Prostate gland (tissue), 2 donors: ENCODE results near the gene EPHB2. TPM values are rescaled to one million over a fixed set of nuclear protein-coding genes. Genes with fewer than 3 reads are reported as not detected.

Experiments
- DNase-seq: peaks from one replicate; pipeline ENCODE4 v3.0.0-alpha.2; 2019; ENCODE audit warnings: low spot score
- H3K27ac ChIP-seq, 2 donors: fragments of 200-600 bp; sonication (generic); 2 replicates each; pipeline ENCODE4 v1.5.1; 2017 to 2019
- H3K27me3 ChIP-seq: fragments of 200-600 bp; sonication (generic); replicated peaks from 2 replicates; pipeline ENCODE4 v1.5.1; 2019; ENCODE audit not compliant: insufficient read depth
- H3K36me3 ChIP-seq, 2 donors: fragments of 200-600 bp; sonication (generic); 1 replicate in 1 of 2; 2 replicates in 1 of 2; pipeline versions ENCODE4 v1.5.1 to v1.8.1; 2017 to 2019
- H3K4me1 ChIP-seq: fragments of 200-600 bp; sonication (generic); replicated peaks from 2 replicates; pipeline ENCODE4 v1.5.1; 2019
- H3K4me3 ChIP-seq, 2 donors: fragments of 200-600 bp; sonication (generic); 2 replicates each; pipeline ENCODE4 v1.5.1; 2017 to 2019
- H3K9me3 ChIP-seq: fragments of 200-600 bp; sonication (generic); 2 replicates; pipeline ENCODE4 v1.5.1; 2017
- POLR2A ChIP-seq: fragments of 450-650 bp; IDR thresholded peaks from one replicate; pipeline ENCODE4 v1.6.1; 2016; ENCODE audit warnings: antibody characterized with exemption, mild to moderate bottlenecking
- POLR2AphosphoS5 ChIP-seq: sonication (generic); formaldehyde crosslinking; IDR thresholded peaks from one replicate; pipeline ENCODE4 v1.6.1; 2017; ENCODE audit warnings: antibody characterized with exemption
- WGBS: methylation state at CpG from one replicate; pipeline ENCODE4 v1.1.5; 2018; 5-methylcytosine and 5-hydroxymethylcytosine counted together
- intact Hi-C: fragments of 100-400 bp; cut with DNase I; formaldehyde crosslinking; loops from one replicate; pipeline ENCODE4 v1.14.2; 2022
- total RNA-seq, 2 donors: library from RNA; depleted of rRNA; stranded (reverse); fragments of >200 nt; gene quantifications; one replicate each; pipeline ENCODE4 v1.1.0, GENCODE V29; 2016
- TF ChIP-seq, protein P1 (sequence below), 4 experiments: fragments of 200-600 bp in 2 of 4; fragments of 450-650 bp in 2 of 4; sonication (generic) in 2 of 4; IDR thresholded peaks; 1 replicate in 3 of 4; 2 replicates in 1 of 4; pipeline ENCODE4 v1.5.1; 2016 to 2019; ENCODE audit warnings: antibody characterized with exemption in 4 of 4, mild to moderate bottlenecking in 2 of 4, moderate library complexity in 2 of 4

EPHB2 gene
- total RNA-seq, 2 donors from 2014 or later = 6.4 to 7.4 TPM

DNA sequence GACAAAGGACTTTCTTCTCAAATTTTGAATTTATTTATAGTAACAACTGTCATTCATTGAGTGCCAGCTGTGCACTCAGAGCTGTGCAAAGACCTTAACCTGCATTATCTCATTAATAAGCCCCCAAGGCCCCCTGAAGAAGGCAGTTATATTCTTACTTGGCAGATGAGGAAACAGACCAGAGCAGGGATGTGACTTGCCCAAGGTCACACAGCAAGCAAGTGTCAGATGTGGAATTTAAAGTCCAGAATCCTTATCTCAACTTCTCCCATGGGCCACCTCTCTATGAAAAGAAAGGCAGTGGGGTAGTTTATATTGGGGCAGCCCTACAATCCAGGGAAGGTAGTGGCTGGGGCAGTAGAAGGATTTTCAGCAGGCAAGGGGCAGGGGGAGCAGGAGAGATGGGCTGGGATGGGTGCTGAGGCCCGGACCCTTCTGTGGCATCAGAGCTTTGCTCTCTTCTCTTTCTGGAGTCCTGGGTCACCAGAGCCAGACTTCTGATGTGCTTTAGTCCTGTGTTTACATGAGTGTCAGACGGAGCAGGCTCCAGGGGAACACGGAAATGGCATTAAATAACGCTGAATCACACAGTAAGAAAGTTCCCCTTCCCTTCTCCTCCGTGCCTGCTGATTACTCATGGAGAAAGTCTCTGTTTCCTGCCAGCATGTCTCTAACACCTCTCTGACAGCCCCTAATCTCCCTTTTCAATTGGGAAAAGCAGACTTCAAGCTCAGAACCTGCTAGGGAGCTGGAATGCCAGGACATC is 39.5 kb downstream of the EPHB2 start:
- Histone ChIP-seq H3K27ac (peak overlapping the region; percentile 12 to 53), H3K4me1 (peaks cover 10% of the 10 kb centered on the region), H3K27me3 (no peaks in the 10 kb centered on the region), H3K4me3 (no peak overlapping the region), H3K36me3 (no peaks in the 10 kb centered on the region), H3K9me3 (no peaks in the 10 kb centered on the region)
- intact Hi-C loops = no loop called here
- DNase-seq = peak; percentile 66
- 1% methylated on average over 5 of the region's 5 CpGs for WGBS
- TF ChIP-seq POLR2AphosphoS5 (peak; percentile 77), POLR2A (no peak)

DNA sequence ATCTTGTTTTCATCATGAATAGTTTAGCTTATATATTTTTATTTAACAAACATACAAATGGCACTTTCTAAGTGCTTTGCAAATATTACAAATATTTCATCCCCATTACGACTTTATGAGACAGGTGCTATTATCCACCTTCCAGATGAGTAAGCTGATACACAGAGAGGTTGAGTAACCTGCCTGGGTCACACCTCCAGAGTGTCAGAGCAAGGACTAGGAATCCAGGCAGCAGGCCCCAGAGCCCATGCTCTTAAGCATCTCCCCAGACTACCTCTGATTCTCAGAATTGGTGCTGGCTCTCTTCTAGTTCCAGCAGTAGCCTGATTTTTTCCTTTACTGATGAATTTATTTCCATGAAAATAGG is 40.0 kb downstream of the EPHB2 start:
- no peaks in the 10 kb centered on the region for H3K27me3 ChIP-seq
- H3K4me1 ChIP-seq = peaks cover 10% of the 10 kb centered on the region
- peak; percentile 39 for DNase-seq
- intact Hi-C loops = no loop called here
- H3K4me3 ChIP-seq = no peak overlapping the region
- no peak for TF ChIP-seq POLR2AphosphoS5
- TF ChIP-seq POLR2A = no peak
- TF ChIP-seq, protein P1, sequence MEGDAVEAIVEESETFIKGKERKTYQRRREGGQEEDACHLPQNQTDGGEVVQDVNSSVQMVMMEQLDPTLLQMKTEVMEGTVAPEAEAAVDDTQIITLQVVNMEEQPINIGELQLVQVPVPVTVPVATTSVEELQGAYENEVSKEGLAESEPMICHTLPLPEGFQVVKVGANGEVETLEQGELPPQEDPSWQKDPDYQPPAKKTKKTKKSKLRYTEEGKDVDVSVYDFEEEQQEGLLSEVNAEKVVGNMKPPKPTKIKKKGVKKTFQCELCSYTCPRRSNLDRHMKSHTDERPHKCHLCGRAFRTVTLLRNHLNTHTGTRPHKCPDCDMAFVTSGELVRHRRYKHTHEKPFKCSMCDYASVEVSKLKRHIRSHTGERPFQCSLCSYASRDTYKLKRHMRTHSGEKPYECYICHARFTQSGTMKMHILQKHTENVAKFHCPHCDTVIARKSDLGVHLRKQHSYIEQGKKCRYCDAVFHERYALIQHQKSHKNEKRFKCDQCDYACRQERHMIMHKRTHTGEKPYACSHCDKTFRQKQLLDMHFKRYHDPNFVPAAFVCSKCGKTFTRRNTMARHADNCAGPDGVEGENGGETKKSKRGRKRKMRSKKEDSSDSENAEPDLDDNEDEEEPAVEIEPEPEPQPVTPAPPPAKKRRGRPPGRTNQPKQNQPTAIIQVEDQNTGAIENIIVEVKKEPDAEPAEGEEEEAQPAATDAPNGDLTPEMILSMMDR (IDR thresholded peaks at IDR 0.05) = no peak
- peak overlapping the region; percentile 12 to 53 for H3K27ac ChIP-seq
- H3K36me3 ChIP-seq = no peaks in the 10 kb centered on the region
- H3K9me3 ChIP-seq = no peaks in the 10 kb centered on the region
- WGBS = 14% methylated on average over 1 of the region's 1 CpG

DNA sequence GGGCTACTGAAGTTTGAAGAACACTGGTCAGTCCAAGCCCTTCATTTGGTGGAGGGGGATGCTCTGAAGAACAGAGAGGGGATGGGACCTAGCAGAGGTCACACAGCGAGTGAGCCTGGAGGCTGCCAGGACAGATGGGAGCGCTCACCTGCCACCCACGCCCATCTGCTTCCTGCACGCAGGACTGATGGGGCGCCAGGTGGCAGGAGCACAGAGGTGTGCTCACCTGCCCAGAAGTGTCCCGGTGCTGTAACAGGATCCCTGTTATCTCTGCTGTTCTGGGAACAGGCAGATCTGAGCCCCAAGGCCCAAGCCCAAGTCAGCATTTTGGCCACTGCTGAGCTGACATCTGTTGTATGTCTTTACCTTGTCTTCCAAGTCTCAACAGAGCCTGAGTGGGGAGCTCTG is 40.5 kb downstream of the EPHB2 start:
- WGBS = 42% methylated on average over 6 of the region's 6 CpGs

DNA sequence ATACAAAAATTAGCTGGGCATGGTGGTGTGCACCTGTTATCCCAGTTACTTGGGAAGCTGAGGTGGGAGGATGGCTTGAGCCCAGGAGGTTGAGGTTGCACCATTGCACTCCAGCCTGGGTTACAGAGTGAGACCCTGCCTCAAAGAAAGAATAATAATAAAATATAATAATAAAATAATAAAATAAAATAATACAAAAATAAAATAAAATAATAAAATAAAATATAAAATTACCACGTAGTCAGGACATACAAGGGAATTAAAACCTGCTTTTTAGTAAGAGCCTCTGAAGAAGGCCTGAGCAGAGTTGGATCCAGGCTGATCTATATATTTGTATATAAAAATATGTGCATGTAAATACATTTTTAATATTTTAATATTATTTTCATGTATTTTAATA is 41.7 kb downstream of the EPHB2 start:
- Histone ChIP-seq H3K36me3 (no peaks in the 10 kb centered on the region), H3K9me3 (no peaks in the 10 kb centered on the region), H3K27ac (no peak overlapping the region), H3K4me1 (peaks cover 10% of the 10 kb centered on the region), H3K27me3 (no peaks in the 10 kb centered on the region), H3K4me3 (no peak overlapping the region)
- no peak for DNase-seq
- no peak for TF ChIP-seq POLR2A
- TF ChIP-seq, protein P1 (IDR thresholded peaks at IDR 0.05) = no peak
- no peak for TF ChIP-seq POLR2AphosphoS5
- intact Hi-C loops = no loop called here
- 95% methylated on average over 1 of the region's 1 CpG for WGBS

More for the DNA sequence above, 40.5 kb downstream of the EPHB2 start:
- no peaks in the 10 kb centered on the region for H3K9me3 ChIP-seq
- TF ChIP-seq POLR2A (no peak), POLR2AphosphoS5 (peak; percentile 68)
- TF ChIP-seq, protein P1 (IDR thresholded peaks at IDR 0.05) = peak in 1 of 4 experiments; percentile 43
- H3K27ac ChIP-seq = peak overlapping the region in 1 of 2 donors; percentile 8
- peaks cover 10% of the 10 kb centered on the region for H3K4me1 ChIP-seq
- peak; percentile 63 for DNase-seq
- no peak overlapping the region for H3K4me3 ChIP-seq
- intact Hi-C loops = no loop called here
- no peaks in the 10 kb centered on the region for H3K36me3 ChIP-seq
- H3K27me3 ChIP-seq = no peaks in the 10 kb centered on the region

DNA sequence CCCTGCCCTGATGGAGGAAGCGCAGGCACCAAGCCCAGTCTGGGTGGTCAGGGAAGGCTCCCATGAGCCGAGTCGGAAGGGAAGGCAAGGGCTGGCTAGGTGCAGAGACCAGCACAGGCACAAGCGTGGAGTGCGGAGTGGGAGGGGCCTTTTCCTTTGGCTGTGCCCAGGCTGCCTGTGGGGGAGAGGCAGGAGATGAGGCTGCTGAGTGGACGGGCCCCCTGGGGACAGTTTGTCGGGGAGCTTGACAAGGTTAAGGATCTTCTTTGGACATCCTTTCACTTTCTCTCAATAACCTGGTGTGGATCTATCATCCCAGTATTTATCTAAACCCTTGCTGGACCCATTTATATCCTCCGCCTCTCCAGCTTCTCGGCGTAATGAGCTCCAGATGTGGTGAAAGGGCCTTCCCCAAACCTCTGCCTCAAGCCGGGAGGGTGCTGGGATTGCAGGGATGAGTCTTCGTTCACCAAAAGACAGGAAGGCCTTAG is 42.9 kb downstream of the EPHB2 start:
- Histone ChIP-seq H3K36me3 (no peaks in the 10 kb centered on the region), H3K4me1 (peaks cover 10% of the 10 kb centered on the region), H3K9me3 (no peaks in the 10 kb centered on the region), H3K27me3 (no peaks in the 10 kb centered on the region), H3K4me3 (no peak overlapping the region), H3K27ac (no peak overlapping the region)
- DNase-seq = no peak
- TF ChIP-seq POLR2A = no peak
- TF ChIP-seq POLR2AphosphoS5 = no peak
- TF ChIP-seq, protein P1 (IDR thresholded peaks at IDR 0.05) = no peak
- intact Hi-C loops = no loop called here
- 70% methylated on average over 12 of the region's 12 CpGs for WGBS
